Adipose tissue (tissue), 3 donors: ENCODE data around the gene LIPF. TPM values are rescaled to one million over a fixed set of nuclear protein-coding genes. Genes with fewer than 3 reads are reported as not detected.

ENCODE experiments used
- polyA plus RNA-seq, 3 donors: library from polyadenylated mRNA; stranded (reverse); fragments of 200-250 nt; gene quantifications; one replicate each; pipeline ENCODE4 v1.2.3, GENCODE V29; 2013
- donor health status: healthy with polysubstance abuse.
- donor health status: Bipolar disorder and iron deficiency.
- donor health status: healthy.

Gene LIPF
- polyA plus RNA-seq, 3 donors = 1.3 to 2,549 (median 298) TPM

Other genes starting within 250 kb of the LIPF start
- 10 to 100 TPM in 2 of 3 donors, 1 to 10 TPM in 1; 6.5 to 13.3 (median 10.8) TPM for gene RNLS, start 81.1 kb upstream of the LIPF start, polyA plus RNA-seq
- under 1 TPM in 2 of 3 donors, not detected in 1; 0.03 to 0.14 TPM for gene LIPJ, start 77.7 kb upstream of the LIPF start, polyA plus RNA-seq
- gene LIPK, start 41.8 kb downstream of the LIPF start, polyA plus RNA-seq = not detected
- under 1 TPM in 1 of 3 donors, not detected in 2; 0.49 TPM for gene LIPN, start 95.6 kb downstream of the LIPF start, polyA plus RNA-seq
- gene LIPM, start 138.3 kb downstream of the LIPF start, polyA plus RNA-seq = under 1 TPM in 1 of 3 donors, not detected in 2; 0.04 TPM
- gene ANKRD22, start 187.4 kb downstream of the LIPF start, polyA plus RNA-seq = 10 to 100 TPM in 1 of 3 donors, 1 to 10 TPM in 2; 1.0 to 14.7 (median 3.2) TPM
- gene STAMBPL1, start 215.8 kb downstream of the LIPF start, polyA plus RNA-seq = 1 to 10 TPM; 2.4 to 5.4 (median 2.6) TPM